ENCODE data around the gene RPS6KB1. TPM values are rescaled to one million over a fixed set of nuclear protein-coding genes. Genes with fewer than 3 reads are reported as not detected.

The RPS6KB1 gene
- total and polyA plus RNA-seq, 2 of the 8 experiments (the other 6 are each of a cell fraction or from before 2014, with no cell fraction given): 3.4 to 28.4 TPM

DNA sequence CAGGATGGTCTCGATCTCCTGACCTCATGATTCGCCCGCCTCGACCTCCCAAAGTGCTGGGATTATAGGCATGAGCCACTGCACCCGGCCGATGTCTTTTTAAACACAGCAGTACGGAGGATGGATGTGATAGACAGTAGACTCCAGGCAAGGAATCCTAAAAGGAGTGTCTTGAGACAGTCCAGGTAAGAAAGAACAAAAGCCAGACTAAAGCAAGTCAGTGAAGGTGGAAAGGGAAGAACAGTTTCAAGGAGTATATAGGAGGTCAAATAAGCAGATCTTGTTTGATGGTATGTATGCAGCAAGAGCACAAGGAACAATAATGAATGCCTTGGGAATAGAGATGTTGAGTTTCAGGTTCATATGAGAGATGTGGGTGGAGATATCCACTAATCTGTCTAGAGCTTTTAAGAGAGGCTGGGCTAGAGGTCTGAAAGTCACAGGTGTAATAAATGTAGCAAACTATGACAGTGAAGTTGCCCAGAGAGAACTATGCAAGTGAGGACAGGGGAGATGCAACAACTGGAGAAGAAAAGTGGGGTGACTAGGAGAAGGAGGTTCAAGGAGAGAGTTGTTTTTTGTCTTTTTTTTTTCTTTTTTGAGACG, 4.7 kb upstream of the RPS6KB1 start:
- FAIRE-seq (no peak), DNase-seq (ENCODE audit: low read depth in 1 of 2, low spot score in 2 of 2) (no peak)
- Histone ChIP-seq H3K79me1 (ENCODE audit: low read depth, low read length) (no peaks in the 10 kb centered on the region), H3K14ac (ENCODE audit: insufficient read length) (no peak overlapping the region), H2BK12ac (ENCODE audit: low read depth, low read length) (no peak overlapping the region), H3K4ac (replicated peaks; ENCODE audit: insufficient read length, low read depth, low read length) (no peak overlapping the region), H2BK15ac (ENCODE audit: low read length) (no peak overlapping the region), H3K9me3 (ENCODE audit: insufficient read depth in 2 of 2, low read depth in 1 of 2, low read length in 1 of 2) (no peaks in the 10 kb centered on the region), H4K5ac (ENCODE audit: insufficient read length, low read depth, low read length) (no peak overlapping the region), H3K27me3 (replicated peaks in 1 of 4; ENCODE audit: control insufficient read depth in 3 of 4, extremely low read depth in 1 of 4, insufficient read depth in 3 of 4, low read length in 3 of 4) (no peaks in the 10 kb centered on the region), H3K4me1 (replicated peaks in 1 of 4; ENCODE audit: control insufficient read depth in 3 of 4, insufficient read depth in 4 of 4, low read length in 3 of 4) (no peaks in the 10 kb centered on the region), H2BK120ac (replicated peaks; ENCODE audit: low read depth, low read length) (no peak overlapping the region), H3K79me2 (ENCODE audit: control insufficient read depth in 1 of 2, insufficient read depth in 2 of 2, low read length in 2 of 2) (peaks cover 0 to 12% of the 10 kb centered on the region in 2 experiments; a peak in 2 of 4 replicates), H3K27ac (ENCODE audit: low read depth, low read length) (no peak overlapping the region), H4K91ac (replicated peaks; ENCODE audit: insufficient read length, low read length) (no peak overlapping the region), H3K56ac (replicated peaks; ENCODE audit: insufficient read length, low read depth, low read length) (no peak overlapping the region), H3K4me2 (ENCODE audit: insufficient read depth in 1 of 2, low read depth in 2 of 2, low read length in 2 of 2) (no peak overlapping the region), H2BK20ac (ENCODE audit: low read length) (no peak overlapping the region), H4K8ac (ENCODE audit: extremely low read depth, insufficient read depth, low read length) (no peak overlapping the region), H3K18ac (ENCODE audit: extremely low read depth, low read length) (no peak overlapping the region), H2AFZ (ENCODE audit: low read length) (no peak overlapping the region), H3K23ac (ENCODE audit: insufficient read length) (no peak overlapping the region), H3K36me3 (ENCODE audit: control insufficient read depth in 2 of 4, insufficient read depth in 4 of 4, low read length in 3 of 4) (peaks cover 2 to 27% (median 14%) of the 10 kb centered on the region in 4 experiments; a peak in 7 of 8 replicates), H2BK5ac (ENCODE audit: low read depth, low read length) (no peak overlapping the region), H2AK5ac (ENCODE audit: low read depth, low read length) (no peak overlapping the region), H4K20me1 (replicated peaks in 1 of 2; ENCODE audit: control insufficient read depth in 1 of 2, insufficient read depth in 2 of 2, low read length in 2 of 2) (no peaks in the 10 kb centered on the region), H3K4me3 (ENCODE audit: extremely low read depth in 1 of 4, insufficient read depth in 2 of 4, low read depth in 3 of 4, low read length in 4 of 4) (no peak overlapping the region), H3K9ac (replicated peaks in 1 of 4; ENCODE audit: extremely low read depth in 1 of 4, low read depth in 3 of 4, low read length in 3 of 4) (no peak overlapping the region), H3K23me2 (ENCODE audit: low read depth, low read length) (peaks cover 3% of the 10 kb centered on the region; the same call in 1 of the 2 replicates)
- WGBS, 2 experiments (ENCODE audit: extremely low coverage in 1 of 2, insufficient coverage in 1 of 2, insufficient read length in 1 of 2, insufficient replicate concordance in 2 of 2, low coverage in 1 of 2, low lambda C conversion rate in 2 of 2, missing lambda C conversion rate in 1 of 2): 92% methylated on average over 8 of the region's 8 CpGs; no CpG with 5 or more reads in 1 of the 2 experiments
- TF ChIP-seq CEBPB (IDR thresholded peaks at IDR 0.05; ENCODE audit: low read depth, low read length) (no peak), CTBP2 (IDR thresholded peaks at IDR 0.05; ENCODE audit: borderline replicate concordance, insufficient read depth, insufficient read length, low read length) (no peak), RXRA (IDR thresholded peaks at IDR 0.05; ENCODE audit: insufficient read depth, low read depth, low read length) (no peak), EGR1 (IDR thresholded peaks at IDR 0.05; ENCODE audit: borderline replicate concordance, low read depth, low read length) (no peak)
- ChIA-PET POLR2A (ENCODE audit: partially characterized antibody) (no interaction called here), CTCF (ENCODE audit: partially characterized antibody) (interaction anchor here (1.2 kb wide), 2 partner anchors 26 to 149 kb away, joined by 3 to 6 read pairs; no protein-coding TSS in a partner anchor)

Measured in H1 (cell line).